ENCODE measurements around the gene ZNF618. TPM values are rescaled to one million over a fixed set of nuclear protein-coding genes. Genes with fewer than 3 reads are reported as not detected.
"Not testable (repeated sequence)": the region's sequence is repeated elsewhere in the genome, so short reads cannot be mapped to it uniquely, and the experiment has no call there.

ZNF618 gene
- total RNA-seq, 2 experiments from 2014 or later = 0.27 to 0.70 TPM

GRCh38 chr9:114037249-114037648, 161.1 kb downstream of the ZNF618 start:
- H3K36me3 Mint-ChIP-seq = no peaks in the 10 kb centered on the region
- H3K4me3 Mint-ChIP-seq = no peak overlapping the region
- H3K4me1 Mint-ChIP-seq = no peaks in the 10 kb centered on the region
- no peak for DNase-seq
- H3K27ac Mint-ChIP-seq = no peak overlapping the region
- no peaks in the 10 kb centered on the region for H3K27me3 Mint-ChIP-seq
- H3K9me3 Mint-ChIP-seq = peaks cover 1% of the 10 kb centered on the region

DNA sequence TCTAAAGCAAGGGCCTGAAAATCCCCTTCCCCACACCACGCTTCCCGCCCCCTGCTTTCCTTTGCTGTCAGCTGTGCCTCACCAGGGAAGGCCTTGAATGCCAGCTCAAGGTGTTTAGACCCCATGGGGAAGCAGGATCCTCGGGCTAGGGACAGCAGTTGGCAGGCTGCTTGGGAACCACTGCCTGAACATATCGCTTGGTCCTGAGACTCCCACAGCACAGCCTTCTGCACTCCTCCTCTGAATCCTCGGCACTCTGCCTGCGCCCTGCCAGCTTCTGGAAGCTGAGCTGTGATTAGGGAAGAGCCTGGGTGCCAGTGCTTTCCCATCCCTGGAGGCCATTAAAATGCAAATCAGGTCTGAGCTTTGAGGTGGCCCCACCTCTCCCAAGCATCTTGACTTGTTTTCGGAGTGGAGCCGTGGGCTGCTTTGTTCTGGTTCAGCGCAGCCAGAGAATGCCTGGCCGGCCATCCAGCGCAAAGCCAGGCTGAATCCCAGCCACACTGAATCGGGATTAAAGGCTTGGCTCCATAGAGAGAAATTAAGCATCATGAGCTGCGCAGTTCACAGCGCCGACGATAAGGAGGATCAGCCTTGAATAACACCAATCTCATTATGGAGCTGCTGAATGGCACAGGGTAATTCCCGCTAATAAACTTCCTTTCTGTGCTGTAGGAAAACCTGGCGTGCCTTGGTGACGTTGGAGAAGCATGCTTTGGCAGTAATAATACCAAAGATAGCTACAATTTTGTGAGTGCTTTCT, 162.0 kb downstream of the ZNF618 start:
- H3K27me3 Mint-ChIP-seq = no peaks in the 10 kb centered on the region
- no peaks in the 10 kb centered on the region for H3K36me3 Mint-ChIP-seq
- no peaks in the 10 kb centered on the region for H3K4me1 Mint-ChIP-seq
- H3K27ac Mint-ChIP-seq = no peak overlapping the region
- H3K9me3 Mint-ChIP-seq = peaks cover 1% of the 10 kb centered on the region
- DNase-seq = no peak
- H3K4me3 Mint-ChIP-seq = no peak overlapping the region

DNA sequence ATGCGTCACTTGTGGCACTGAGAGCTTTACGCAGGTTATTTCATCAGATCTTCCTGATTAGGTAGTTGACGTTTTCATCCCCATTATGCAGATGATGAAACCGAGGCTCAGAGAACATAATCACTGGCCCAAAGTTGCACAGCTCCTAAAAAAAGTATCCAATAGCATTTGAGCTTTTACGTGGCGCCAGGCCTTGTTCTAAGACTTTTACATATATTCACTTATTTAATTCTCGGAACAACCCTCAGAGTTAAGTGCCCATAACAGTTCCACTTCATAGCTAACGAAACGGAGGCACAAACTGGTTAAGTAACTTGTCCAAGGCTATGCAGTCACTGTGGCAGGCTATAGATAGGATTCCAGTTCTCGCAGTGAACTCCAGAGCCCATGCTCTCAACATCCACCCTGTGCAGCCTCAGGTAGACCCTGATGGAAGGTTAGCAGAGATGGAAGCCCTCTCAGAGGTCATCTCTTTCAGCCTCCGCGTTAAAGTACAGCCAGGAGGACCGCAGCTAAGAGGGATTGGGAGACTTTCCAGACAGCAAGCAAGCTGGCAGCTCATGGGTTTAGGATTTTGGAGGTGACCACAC, 162.7 kb downstream of the ZNF618 start:
- no peaks in the 10 kb centered on the region for H3K36me3 Mint-ChIP-seq
- H3K9me3 Mint-ChIP-seq = peaks cover 1% of the 10 kb centered on the region
- no peaks in the 10 kb centered on the region for H3K4me1 Mint-ChIP-seq
- H3K27me3 Mint-ChIP-seq = no peaks in the 10 kb centered on the region
- no peak overlapping the region for H3K27ac Mint-ChIP-seq
- no peak for DNase-seq
- no peak overlapping the region for H3K4me3 Mint-ChIP-seq

DNA sequence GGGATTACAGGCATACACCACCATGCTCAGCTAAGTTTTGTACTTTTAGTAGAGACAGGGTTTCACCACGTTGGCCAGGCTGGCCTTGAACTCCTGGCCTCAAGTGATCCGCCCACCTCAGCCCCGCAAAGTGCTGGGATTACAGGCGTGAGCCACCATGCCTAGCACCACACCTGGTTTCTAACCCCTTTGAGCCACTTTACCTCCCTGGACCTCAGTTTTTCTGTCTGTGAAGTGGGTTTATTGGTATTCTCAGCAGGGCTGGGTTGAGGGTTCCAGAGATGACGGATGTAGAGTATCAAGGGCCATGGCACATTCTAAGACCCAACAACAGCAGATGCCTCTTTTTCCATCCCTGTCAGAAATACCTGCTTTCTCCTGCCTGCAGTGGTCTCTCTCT, 163.4 kb downstream of the ZNF618 start:
- Mint-ChIP-seq H3K36me3 (no peaks in the 10 kb centered on the region), H3K27me3 (no peaks in the 10 kb centered on the region), H3K4me3 (no peak overlapping the region), H3K27ac (no peak overlapping the region), H3K9me3 (peaks cover 1% of the 10 kb centered on the region), H3K4me1 (no peaks in the 10 kb centered on the region)
- DNase-seq = no peak

- H3K27me3 Mint-ChIP-seq, H3K4me1 Mint-ChIP-seq, H3K4me3 Mint-ChIP-seq, H3K36me3 Mint-ChIP-seq, H3K9me3 Mint-ChIP-seq, H3K27ac Mint-ChIP-seq, DNase-seq: not testable (repeated sequence)
Observed at GRCh38 chr9:114043660-114044059, 167.6 kb downstream of the ZNF618 start.

- Mint-ChIP-seq H3K27ac (no peak overlapping the region), H3K4me3 (no peak overlapping the region), H3K27me3 (no peaks in the 10 kb centered on the region), H3K4me1 (no peaks in the 10 kb centered on the region), H3K9me3 (peaks cover 1% of the 10 kb centered on the region), H3K36me3 (no peaks in the 10 kb centered on the region)
- no peak for DNase-seq
Observed at GRCh38 chr9:114046237-114046755, 170.2 kb downstream of the ZNF618 start.

GRCh38 chr9:114046875-114047274, 170.8 kb downstream of the ZNF618 start:
- no peaks in the 10 kb centered on the region for H3K36me3 Mint-ChIP-seq
- no peaks in the 10 kb centered on the region for H3K4me1 Mint-ChIP-seq
- H3K4me3 Mint-ChIP-seq = no peak overlapping the region
- H3K27ac Mint-ChIP-seq = no peak overlapping the region
- H3K9me3 Mint-ChIP-seq = no peaks in the 10 kb centered on the region
- no peak for DNase-seq
- H3K27me3 Mint-ChIP-seq = no peaks in the 10 kb centered on the region

- Mint-ChIP-seq H3K9me3 (no peaks in the 10 kb centered on the region), H3K27ac (no peak overlapping the region)
Observed at GRCh38 chr9:114047717-114048116, 171.6 kb downstream of the ZNF618 start.

GRCh38 chr9:114048533-114049415, 172.7 kb downstream of the ZNF618 start:
- DNase-seq = no peak
- H3K27ac Mint-ChIP-seq = no peak overlapping the region

More at GRCh38 chr9:114047717-114048116, 171.6 kb downstream of the ZNF618 start:
- no peak overlapping the region for H3K4me3 Mint-ChIP-seq
- H3K27me3 Mint-ChIP-seq = no peaks in the 10 kb centered on the region
- DNase-seq = no peak
- no peaks in the 10 kb centered on the region for H3K36me3 Mint-ChIP-seq
- no peaks in the 10 kb centered on the region for H3K4me1 Mint-ChIP-seq

DNA sequence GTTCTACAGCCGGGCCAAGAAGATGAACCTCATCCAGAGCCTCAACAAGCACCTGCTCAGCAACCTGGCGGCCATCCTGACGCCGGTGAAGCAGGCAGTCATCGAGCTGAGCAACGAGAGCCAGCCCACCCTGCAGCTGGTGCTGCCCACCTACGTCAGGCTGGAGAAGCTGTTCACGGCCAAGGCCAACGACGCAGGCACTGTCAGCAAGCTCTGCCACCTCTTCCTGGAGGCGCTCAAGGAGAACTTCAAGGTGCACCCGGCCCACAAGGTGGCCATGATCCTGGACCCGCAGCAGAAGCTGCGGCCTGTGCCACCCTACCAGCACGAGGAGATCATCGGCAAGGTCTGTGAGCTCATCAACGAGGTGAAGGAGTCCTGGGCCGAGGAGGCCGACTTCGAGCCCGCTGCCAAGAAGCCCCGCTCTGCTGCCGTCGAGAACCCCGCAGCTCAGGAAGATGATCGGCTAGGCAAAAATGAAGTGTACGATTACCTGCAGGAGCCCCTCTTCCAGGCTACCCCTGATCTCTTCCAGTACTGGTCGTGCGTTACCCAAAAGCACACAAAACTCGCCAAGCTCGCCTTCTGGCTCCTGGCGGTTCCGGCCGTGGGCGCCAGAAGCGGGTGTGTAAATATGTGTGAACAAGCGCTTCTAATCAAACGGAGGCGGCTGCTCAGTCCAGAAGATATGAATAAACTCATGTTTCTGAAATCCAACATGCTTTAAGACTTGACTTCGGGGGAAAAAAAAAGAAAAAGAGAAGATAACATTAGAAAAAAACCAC, 173.5 kb downstream of the ZNF618 start:
- no peaks in the 10 kb centered on the region for H3K4me1 Mint-ChIP-seq
- no peaks in the 10 kb centered on the region for H3K36me3 Mint-ChIP-seq
- no peaks in the 10 kb centered on the region for H3K9me3 Mint-ChIP-seq
- DNase-seq = no peak
- H3K4me3 Mint-ChIP-seq = no peak overlapping the region
- no peaks in the 10 kb centered on the region for H3K27me3 Mint-ChIP-seq
- no peak overlapping the region for H3K27ac Mint-ChIP-seq

More at GRCh38 chr9:114048533-114049415, 172.7 kb downstream of the ZNF618 start:
- Mint-ChIP-seq H3K9me3 (no peaks in the 10 kb centered on the region), H3K27me3 (no peaks in the 10 kb centered on the region), H3K4me3 (no peak overlapping the region), H3K36me3 (no peaks in the 10 kb centered on the region), H3K4me1 (no peaks in the 10 kb centered on the region)

- Mint-ChIP-seq H3K27ac (no peak overlapping the region), H3K4me1 (no peaks in the 10 kb centered on the region), H3K27me3 (no peaks in the 10 kb centered on the region), H3K9me3 (no peaks in the 10 kb centered on the region), H3K36me3 (no peaks in the 10 kb centered on the region), H3K4me3 (no peak overlapping the region)
- DNase-seq = no peak
Observed at GRCh38 chr9:114050226-114050568, 174.1 kb downstream of the ZNF618 start.

- Mint-ChIP-seq H3K9me3 (no peaks in the 10 kb centered on the region), H3K27me3 (no peaks in the 10 kb centered on the region), H3K4me3 (no peak overlapping the region), H3K27ac (no peak overlapping the region), H3K4me1 (no peaks in the 10 kb centered on the region), H3K36me3 (no peaks in the 10 kb centered on the region)
- DNase-seq = no peak
Observed at GRCh38 chr9:114050646-114051045, 174.5 kb downstream of the ZNF618 start.

GRCh38 chr9:114051281-114051680, 175.2 kb downstream of the ZNF618 start:
- Mint-ChIP-seq H3K9me3 (no peaks in the 10 kb centered on the region), H3K4me3 (no peak overlapping the region), H3K27ac (no peak overlapping the region), H3K36me3 (no peaks in the 10 kb centered on the region), H3K4me1 (no peaks in the 10 kb centered on the region), H3K27me3 (no peaks in the 10 kb centered on the region)
- DNase-seq = no peak

GRCh38 chr9:114051706-114052105, 175.6 kb downstream of the ZNF618 start:
- DNase-seq = no peak
- H3K36me3 Mint-ChIP-seq = no peaks in the 10 kb centered on the region
- no peaks in the 10 kb centered on the region for H3K4me1 Mint-ChIP-seq
- no peak overlapping the region for H3K27ac Mint-ChIP-seq
- no peaks in the 10 kb centered on the region for H3K9me3 Mint-ChIP-seq
- no peaks in the 10 kb centered on the region for H3K27me3 Mint-ChIP-seq
- no peak overlapping the region for H3K4me3 Mint-ChIP-seq
